C4-2B (cell line): Measurements from ENCODE around the gene CREM.

ENCODE experiments used
- H3K27ac ChIP-seq: fragments of 450-650 bp; 2 replicates; pipeline ENCODE4 v1.5.1; 2017
- CTCF ChIP-seq: fragments of 450-650 bp; conservative IDR thresholded peaks from 2 replicates; pipeline ENCODE4 v1.5.1; 2017; ENCODE audit warnings: mild to moderate bottlenecking
- ZFX ChIP-seq: fragments of 450-650 bp; IDR thresholded peaks from 2 replicates; pipeline ENCODE4 v1.6.1; 2017

CREM gene

GRCh38 chr10:35191523-35191922 is 64.9 kb downstream of the CREM start:
- TF ChIP-seq ZFX (no peak), CTCF (no peak)
- H3K27ac ChIP-seq: no peak overlapping the region

GRCh38 chr10:35192645-35193249 is 66.1 kb downstream of the CREM start:
- H3K27ac ChIP-seq: no peak overlapping the region
- TF ChIP-seq ZFX (no peak), CTCF (no peak)

GRCh38 chr10:35194471-35194870 is 67.8 kb downstream of the CREM start:
- TF ChIP-seq ZFX: no peak
- TF ChIP-seq CTCF: no peak
- no peak overlapping the region for H3K27ac ChIP-seq

- TF ChIP-seq ZFX: no peak
- H3K27ac ChIP-seq: no peak overlapping the region
Observed at GRCh38 chr10:35194906-35195305, 68.3 kb downstream of the CREM start.

GRCh38 chr10:35195361-35196306 is 69.0 kb downstream of the CREM start:
- H3K27ac ChIP-seq: no peak overlapping the region
- TF ChIP-seq ZFX: no peak
- TF ChIP-seq CTCF: peak; percentile 95

- H3K27ac ChIP-seq: no peak overlapping the region
- TF ChIP-seq CTCF: no peak
Observed at GRCh38 chr10:35200487-35200886, 73.8 kb downstream of the CREM start.

GRCh38 chr10:35201234-35201633 is 74.6 kb downstream of the CREM start:
- no peak for TF ChIP-seq CTCF
- TF ChIP-seq ZFX: no peak
- no peak overlapping the region for H3K27ac ChIP-seq
